Muscle layer of duodenum (tissue), 2 donors: ENCODE measurements around the gene NCL.
"Not testable (repeated sequence)": the region's sequence is repeated elsewhere in the genome, so short reads cannot be mapped to it uniquely, and the experiment has no call there.

Experiments used
- H3K27ac ChIP-seq: one replicate; pipeline ENCODE4 v1.7.0; 2013; ENCODE audit warnings: mild to moderate bottlenecking, low read length
- H3K27me3 ChIP-seq: one replicate; pipeline ENCODE4 v1.7.0; 2013; ENCODE audit warnings: low read depth, mild to moderate bottlenecking, control low read depth, low read length
- H3K36me3 ChIP-seq, 2 donors: one replicate each; pipeline ENCODE4 v1.7.0; 2013; ENCODE audit warnings: low read length in 2 of 2, control low read depth in 1 of 2, mild to moderate bottlenecking in 1 of 2; ENCODE audit not compliant: insufficient read depth in 2 of 2, control insufficient read depth in 1 of 2
- H3K4me1 ChIP-seq, 2 donors: one replicate each; pipeline ENCODE4 v1.7.0; 2013; ENCODE audit warnings: low read length in 2 of 2, mild to moderate bottlenecking in 2 of 2, control low read depth in 1 of 2, moderate library complexity in 1 of 2; ENCODE audit not compliant: insufficient read depth in 2 of 2, control insufficient read depth in 1 of 2
- H3K4me3 ChIP-seq, 2 donors: one replicate each; pipeline ENCODE4 v1.7.0; 2013; ENCODE audit warnings: low read length in 2 of 2, low read depth in 1 of 2, mild to moderate bottlenecking in 1 of 2
- H3K9me3 ChIP-seq, 2 donors: one replicate each; pipeline ENCODE4 v1.7.0; 2013; ENCODE audit warnings: low read length in 2 of 2, control low read depth in 1 of 2, mild to moderate bottlenecking in 1 of 2; ENCODE audit not compliant: control insufficient read depth in 1 of 2
- donor health status: healthy.

Gene NCL

DNA sequence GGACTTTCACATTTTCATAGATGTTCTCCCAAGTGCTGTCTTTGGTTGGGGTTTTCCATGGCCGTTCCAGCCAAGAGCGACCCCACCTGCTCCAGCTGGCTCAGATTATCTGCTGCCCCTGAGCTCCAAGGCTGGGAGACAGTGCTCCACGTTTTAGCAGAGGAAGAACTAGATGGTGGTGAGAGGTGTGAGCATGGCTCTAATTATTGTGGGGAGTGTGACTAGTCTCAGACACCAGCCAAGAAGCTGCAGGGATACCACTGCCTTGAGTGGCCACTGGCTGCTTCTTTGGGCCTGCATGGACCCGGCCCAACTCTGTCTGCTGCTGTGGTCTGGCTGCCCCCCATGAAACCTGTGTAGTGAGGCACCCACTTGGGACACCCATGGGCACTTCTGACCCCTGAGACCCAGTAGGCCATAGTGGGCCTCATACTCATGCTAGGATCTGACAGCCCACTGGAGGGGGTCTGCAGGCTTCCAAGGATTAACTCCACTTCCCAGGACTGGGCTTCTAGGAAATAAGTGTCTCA, 2.8 kb upstream of the NCL start:
- Histone ChIP-seq H3K27me3 (no peaks in the 10 kb centered on the region), H3K4me3 (no peak overlapping the region), H3K9me3 (no peaks in the 10 kb centered on the region), H3K36me3 (peaks cover 8 to 9% of the 10 kb centered on the region in 2 donors), H3K4me1 (peaks cover 8 to 22% of the 10 kb centered on the region in 2 donors), H3K27ac (no peak overlapping the region)

DNA sequence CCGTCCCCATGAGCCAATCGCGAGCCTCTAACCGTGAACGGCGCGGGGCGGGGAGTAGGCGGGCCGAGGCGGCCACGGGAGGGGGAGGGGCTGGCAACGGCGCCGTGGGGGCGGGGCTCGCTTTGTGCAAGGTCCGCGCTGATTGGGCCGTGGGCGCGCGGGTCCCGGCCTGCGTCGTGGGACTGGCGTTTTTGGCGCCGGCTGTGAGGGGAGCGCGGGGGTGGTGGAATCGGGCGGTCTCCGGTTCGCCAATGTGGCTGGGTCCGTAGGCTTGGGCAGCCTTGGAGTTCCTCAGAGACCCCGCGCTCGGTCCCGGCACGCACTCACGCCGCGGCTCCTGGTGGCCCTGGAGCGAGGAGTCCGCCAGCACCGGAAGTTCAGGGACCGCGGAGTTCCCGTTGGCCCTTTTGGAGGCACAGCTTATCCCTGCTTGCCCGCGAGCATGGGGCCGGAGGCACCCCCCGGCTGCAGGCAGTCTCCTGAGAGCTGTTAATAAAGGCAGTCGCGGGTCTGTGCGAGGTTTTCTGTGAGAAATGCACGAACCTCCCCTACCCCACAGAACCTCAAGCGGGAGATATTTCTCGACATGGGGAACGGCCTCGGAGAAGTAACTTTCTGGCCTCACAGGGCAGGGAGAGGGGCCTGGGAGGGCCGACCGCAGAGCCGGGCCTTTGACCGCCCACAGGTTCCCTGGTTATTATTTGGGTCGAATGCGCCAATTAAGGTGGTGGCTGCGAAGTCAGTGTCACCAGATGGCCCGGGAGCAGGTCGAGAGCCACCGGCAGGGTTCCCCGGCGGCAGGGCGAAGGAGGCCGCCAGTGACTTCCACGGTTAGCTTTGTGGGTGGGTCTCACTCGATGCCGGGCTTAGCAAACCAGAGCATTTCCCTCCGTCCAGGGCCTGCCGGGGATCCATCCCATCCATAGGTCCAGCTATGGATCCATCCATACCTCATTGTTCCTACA, 574 bp upstream of the NCL start:
- Histone ChIP-seq H3K27ac (peak overlapping the region; percentile 94), H3K9me3 (no peaks in the 10 kb centered on the region), H3K27me3 (no peaks in the 10 kb centered on the region), H3K36me3 (peaks cover 27 to 31% of the 10 kb centered on the region in 2 donors), H3K4me3 (peak overlapping the region; percentile 81 to 96), H3K4me1 (peaks cover 13 to 30% of the 10 kb centered on the region in 2 donors)

DNA sequence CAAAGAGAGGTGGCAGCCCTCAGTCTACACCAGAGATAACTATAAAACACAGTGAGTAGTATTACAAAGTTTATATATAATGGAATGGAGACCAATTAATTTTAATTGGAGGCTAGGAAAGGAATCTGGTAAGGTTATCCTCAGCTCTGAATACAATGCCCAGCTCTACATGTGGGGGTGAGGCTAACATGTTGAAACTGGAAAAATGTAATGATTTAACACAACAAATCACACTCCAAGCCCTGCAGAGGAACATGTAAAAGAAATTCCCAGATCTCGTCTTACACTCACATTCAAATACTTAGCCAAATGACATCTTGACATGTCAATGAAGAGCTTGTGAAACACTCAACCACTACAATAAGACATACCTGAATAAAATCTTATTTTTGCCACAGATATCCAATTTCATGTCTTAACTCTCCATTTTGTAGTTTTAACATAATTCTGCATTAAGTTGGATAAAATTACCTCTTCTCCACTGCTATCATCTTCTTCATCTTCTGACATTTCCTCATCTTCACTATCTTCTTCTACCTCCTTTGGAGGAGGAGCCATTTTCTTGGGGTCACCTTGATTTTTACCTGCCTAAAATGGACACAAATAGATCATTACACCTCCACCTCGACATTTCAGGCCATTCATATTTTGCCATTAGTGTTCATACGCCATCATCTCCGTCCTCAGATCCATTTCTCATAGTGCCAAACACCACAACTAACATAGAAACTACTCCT, 1.4 kb downstream of the NCL start:
- peaks cover 45 to 50% of the 10 kb centered on the region in 2 donors for H3K36me3 ChIP-seq
- H3K27ac ChIP-seq = peak overlapping the region; percentile 96
- H3K9me3 ChIP-seq = no peaks in the 10 kb centered on the region
- H3K4me3 ChIP-seq = peak overlapping the region; percentile 87 to 96
- peaks cover 13 to 30% of the 10 kb centered on the region in 2 donors for H3K4me1 ChIP-seq
- no peaks in the 10 kb centered on the region for H3K27me3 ChIP-seq

DNA sequence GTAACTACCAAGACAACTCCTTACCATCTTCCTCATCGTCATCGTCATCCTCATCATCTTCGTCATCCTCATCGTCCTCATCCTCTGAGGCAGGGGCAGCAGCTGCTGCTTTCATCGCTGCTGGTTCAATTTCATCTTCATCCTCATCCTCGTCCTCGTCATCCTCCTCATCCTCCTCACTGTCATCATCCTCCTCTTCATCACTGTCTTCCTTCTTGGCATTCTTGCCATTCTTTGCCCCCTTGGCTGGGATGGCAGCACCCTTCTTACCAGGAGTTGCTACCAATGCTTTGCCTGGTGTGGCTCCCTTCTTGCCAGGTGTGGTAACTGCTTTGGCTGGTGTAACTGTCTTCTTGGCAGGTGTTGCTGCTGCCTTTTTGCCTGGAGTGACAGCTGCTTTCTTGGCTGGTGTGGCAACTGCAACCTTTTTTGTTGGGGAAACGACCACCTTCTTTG, 2.7 kb downstream of the NCL start:
- H3K4me1 ChIP-seq = peaks cover 13 to 30% of the 10 kb centered on the region in 2 donors
- H3K36me3 ChIP-seq = peaks cover 59 to 63% of the 10 kb centered on the region in 2 donors

DNA sequence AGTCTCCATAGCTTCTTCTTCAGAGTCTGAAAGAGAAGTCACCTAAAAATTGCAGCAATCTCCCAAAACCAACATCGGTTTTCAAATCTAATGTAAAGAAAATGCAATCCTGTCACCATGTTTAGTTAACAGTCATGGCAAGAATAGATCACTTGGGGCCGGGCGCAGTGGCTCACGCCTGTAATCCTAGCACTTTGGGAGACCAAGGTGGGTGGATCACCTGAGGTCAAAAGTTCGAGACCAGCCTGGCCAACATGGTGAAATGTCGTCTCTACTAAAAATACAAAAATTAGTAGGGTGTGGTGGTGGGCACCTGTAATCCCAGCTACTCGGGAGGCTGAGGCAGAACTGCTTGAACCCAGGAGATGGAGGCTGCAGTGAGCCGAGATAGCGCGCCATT, 3.4 kb downstream of the NCL start:
- H3K9me3 ChIP-seq, H3K27me3 ChIP-seq, H3K27ac ChIP-seq, H3K4me3 ChIP-seq: not testable (repeated sequence)
- peaks cover 13 to 30% of the 10 kb centered on the region in 2 donors for H3K4me1 ChIP-seq
- H3K36me3 ChIP-seq = peaks cover 66 to 70% of the 10 kb centered on the region in 2 donors

More for the DNA sequence above, 2.7 kb downstream of the NCL start:
- H3K9me3 ChIP-seq = no peaks in the 10 kb centered on the region
- H3K27me3 ChIP-seq = no peaks in the 10 kb centered on the region
- H3K27ac ChIP-seq = no peak overlapping the region
- no peak overlapping the region for H3K4me3 ChIP-seq

GRCh38 chr2:231460073-231460835, 4.0 kb downstream of the NCL start:
- Histone ChIP-seq H3K27ac (no peak overlapping the region), H3K4me3 (no peak overlapping the region), H3K4me1 (peaks cover 13 to 27% of the 10 kb centered on the region in 2 donors), H3K27me3 (no peaks in the 10 kb centered on the region), H3K9me3 (no peaks in the 10 kb centered on the region), H3K36me3 (peaks cover 72 to 76% of the 10 kb centered on the region in 2 donors)

- Histone ChIP-seq H3K36me3 (peaks cover 88 to 89% of the 10 kb centered on the region in 2 donors), H3K27me3 (no peaks in the 10 kb centered on the region), H3K4me1 (peaks cover 13 to 24% of the 10 kb centered on the region in 2 donors), H3K9me3 (no peaks in the 10 kb centered on the region), H3K27ac (no peak overlapping the region), H3K4me3 (no peak overlapping the region)
Measured at GRCh38 chr2:231458368-231458767, 5.9 kb downstream of the NCL start.

DNA sequence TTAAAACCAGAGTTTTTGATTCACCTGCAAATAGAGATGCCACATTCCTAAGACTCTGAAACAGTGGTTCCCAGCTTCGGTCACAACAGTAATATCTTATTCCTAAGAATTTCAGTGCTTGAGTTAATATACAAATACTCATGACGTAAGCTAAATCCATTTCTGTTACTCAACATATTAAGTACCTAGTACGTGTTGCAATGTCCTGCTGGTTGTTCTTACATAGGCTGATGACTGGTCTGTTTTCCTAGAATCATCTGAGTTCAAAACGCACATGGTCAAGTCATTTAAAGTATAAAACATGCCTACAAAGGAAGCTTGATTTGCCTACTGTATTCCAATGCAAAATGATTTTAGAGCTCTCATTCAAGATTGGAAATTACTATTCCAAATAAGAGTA, 7.2 kb downstream of the NCL start:
- Histone ChIP-seq H3K4me3 (no peak overlapping the region), H3K4me1 (peaks cover 6 to 11% of the 10 kb centered on the region in 2 donors), H3K27me3 (no peaks in the 10 kb centered on the region), H3K27ac (no peak overlapping the region), H3K36me3 (peaks cover 83 to 92% of the 10 kb centered on the region in 2 donors), H3K9me3 (no peaks in the 10 kb centered on the region)

GRCh38 chr2:231456295-231457004, 7.8 kb downstream of the NCL start:
- no peak overlapping the region for H3K27ac ChIP-seq
- no peak overlapping the region for H3K4me3 ChIP-seq
- no peaks in the 10 kb centered on the region for H3K9me3 ChIP-seq
- no peaks in the 10 kb centered on the region for H3K27me3 ChIP-seq
- H3K36me3 ChIP-seq = peaks cover 77 to 85% of the 10 kb centered on the region in 2 donors
- H3K4me1 ChIP-seq = peaks cover 2 to 5% of the 10 kb centered on the region in 2 donors

GRCh38 chr2:231455890-231456289, 8.4 kb downstream of the NCL start:
- no peaks in the 10 kb centered on the region for H3K9me3 ChIP-seq
- H3K27me3 ChIP-seq = no peaks in the 10 kb centered on the region
- H3K27ac ChIP-seq = no peak overlapping the region
- H3K4me3 ChIP-seq = no peak overlapping the region
- peaks cover 0 to 3% of the 10 kb centered on the region in 2 donors for H3K4me1 ChIP-seq
- peaks cover 75 to 80% of the 10 kb centered on the region in 2 donors for H3K36me3 ChIP-seq
